BLaER1 treated with 17β-estradiol and CSF1 and Interleukin-3, amounts not matched to agents 10 nM and 100 nM (cell line): ENCODE results near the gene R3HDM4.

ENCODE experiments used
- H3K27ac ChIP-seq, 11 experiments: shearing (Covaris generic); formaldehyde crosslinking; 2 replicates each; pipeline ENCODE4 v1.8.1; 2022
- H3K27me3 ChIP-seq, 11 experiments: shearing (Covaris generic); formaldehyde crosslinking; 2 replicates each; pipeline ENCODE4 v1.8.1; 2022
- H3K36me3 ChIP-seq, 11 experiments: shearing (Covaris generic); formaldehyde crosslinking; 2 replicates each; pipeline ENCODE4 v1.8.1; 2022
- H3K4me1 ChIP-seq, 10 experiments: shearing (Covaris generic); formaldehyde crosslinking; 2 replicates each; pipeline ENCODE4 v1.8.1; 2022
- H3K4me2 ChIP-seq, 11 experiments: shearing (Covaris generic); formaldehyde crosslinking; 2 replicates each; pipeline ENCODE4 v1.8.1; 2022
- H3K4me3 ChIP-seq, 10 experiments: shearing (Covaris generic); formaldehyde crosslinking; 2 replicates each; pipeline ENCODE4 v1.8.1; 2022
- H3K9ac ChIP-seq, 11 experiments: shearing (Covaris generic); formaldehyde crosslinking; 2 replicates each; pipeline ENCODE4 v1.8.1; 2022
- H3K9me3 ChIP-seq, 11 experiments: shearing (Covaris generic); formaldehyde crosslinking; replicated peaks in 1 of 11; 2 replicates each; pipeline ENCODE4 v1.8.1; 2022
- H4K20me1 ChIP-seq, 11 experiments: shearing (Covaris generic); formaldehyde crosslinking; 2 replicates each; pipeline ENCODE4 v1.8.1; 2022
- Cebpa-rat ChIP-seq, 11 experiments: shearing (Covaris generic); IDR thresholded peaks; 2 replicates each; pipeline ENCODE4 v1.8.1; 2022

Gene R3HDM4

DNA sequence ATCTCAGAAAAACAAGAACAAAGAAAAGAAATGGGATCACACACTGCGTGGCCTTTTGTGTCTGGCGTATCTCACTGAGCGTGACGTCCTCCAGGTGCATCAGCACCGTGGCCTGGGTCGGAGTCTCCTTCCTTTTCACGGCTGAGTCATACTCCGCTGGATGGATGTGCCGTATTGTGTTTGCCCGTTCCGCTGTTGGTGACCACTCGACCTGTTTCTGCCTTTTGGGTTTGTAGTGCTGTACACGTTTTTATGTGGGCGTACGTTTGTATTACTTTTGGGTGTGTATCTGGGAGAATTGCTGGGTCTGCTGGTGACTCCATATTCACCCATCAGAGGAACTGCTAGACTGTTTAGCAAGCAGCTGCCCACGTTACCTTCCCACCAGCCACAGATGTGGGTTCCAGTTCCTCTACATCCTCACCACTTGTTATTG, 24.3 kb upstream of the R3HDM4 start:
- peaks cover 95 to 100% (median 99%) of the 10 kb centered on the region in 11 experiments for H4K20me1 ChIP-seq

GRCh38 chr19:936175-936546, 23.1 kb upstream of the R3HDM4 start:
- Histone ChIP-seq H3K4me3 (no peak overlapping the region), H3K36me3 (peaks cover 32 to 88% (median 56%) of the 10 kb centered on the region in 11 experiments), H3K4me2 (peak overlapping the region in 3 of 11 experiments; percentile 22 to 96 (median 94); a peak in 5 of 22 replicates), H4K20me1 (peaks cover 94 to 100% (median 97%) of the 10 kb centered on the region in 11 experiments), H3K9ac (no peak overlapping the region), H3K27ac (no peak overlapping the region), H3K27me3 (no peaks in the 10 kb centered on the region), H3K9me3 (peaks cover 0 to 10% (median 6%) of the 10 kb centered on the region in 11 experiments; a peak in 12 of 22 replicates), H3K4me1 (peaks cover 68 to 100% (median 85%) of the 10 kb centered on the region in 10 experiments)
- no peak for TF ChIP-seq Cebpa-rat (IDR thresholded peaks at IDR 0.05)

More for the DNA sequence above, 24.3 kb upstream of the R3HDM4 start:
- Histone ChIP-seq H3K4me2 (peak overlapping the region in 7 of 11 experiments; percentile 18 to 96 (median 40); a peak in 12 of 22 replicates), H3K4me3 (no peak overlapping the region), H3K36me3 (peaks cover 26 to 84% (median 53%) of the 10 kb centered on the region in 11 experiments), H3K9me3 (peaks cover 0 to 10% (median 6%) of the 10 kb centered on the region in 11 experiments; a peak in 12 of 22 replicates), H3K27me3 (no peaks in the 10 kb centered on the region), H3K27ac (peak overlapping the region in 1 of 11 experiments; percentile 5; a peak in 1 of 22 replicates), H3K9ac (no peak overlapping the region), H3K4me1 (peaks cover 73 to 100% (median 88%) of the 10 kb centered on the region in 10 experiments)
- TF ChIP-seq Cebpa-rat (IDR thresholded peaks at IDR 0.05): no peak

DNA sequence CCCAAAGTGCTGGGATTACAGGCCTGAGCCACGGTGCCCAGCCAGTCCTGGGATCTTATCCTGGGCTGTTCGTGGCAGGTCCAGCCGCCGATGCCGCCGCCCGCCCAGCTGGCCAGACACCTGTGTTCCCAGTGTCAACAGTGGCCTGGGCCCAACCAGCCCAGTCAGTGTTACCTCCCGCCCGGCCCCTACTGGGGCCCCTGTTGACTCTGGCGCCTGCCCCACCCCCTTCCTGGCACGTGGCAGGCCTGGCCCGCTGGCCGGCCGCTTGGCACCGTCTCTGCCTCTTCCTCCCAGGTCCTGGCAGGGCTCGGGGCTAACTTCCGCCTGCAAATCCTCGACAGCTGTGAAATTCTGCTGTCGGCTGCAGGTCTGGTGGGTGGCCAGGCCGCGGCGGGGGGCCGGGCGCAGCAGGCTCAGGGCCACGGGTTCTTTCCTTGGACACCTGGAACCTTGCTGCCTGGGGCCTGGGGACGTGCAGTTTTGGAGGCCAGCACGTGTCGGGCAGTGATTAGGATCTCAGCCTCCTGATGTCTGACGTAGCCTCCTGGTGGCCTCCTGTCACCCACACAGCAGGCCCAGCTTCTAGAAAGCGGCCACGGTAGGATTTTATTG, 22.0 kb upstream of the R3HDM4 start:
- Histone ChIP-seq H4K20me1 (peaks cover 86 to 99% (median 93%) of the 10 kb centered on the region in 11 experiments), H3K4me1 (peaks cover 57 to 97% (median 73%) of the 10 kb centered on the region in 10 experiments), H3K9me3 (peaks cover 0 to 10% (median 6%) of the 10 kb centered on the region in 11 experiments; a peak in 12 of 22 replicates), H3K27me3 (no peaks in the 10 kb centered on the region), H3K27ac (peak overlapping the region in 9 of 11 experiments; percentile 7 to 68 (median 46); a peak in 12 of 22 replicates), H3K4me3 (peak overlapping the region in 2 of 10 experiments; percentile 15 to 53; a peak in 2 of 20 replicates), H3K9ac (peak overlapping the region in 10 of 11 experiments; percentile 25 to 68 (median 44); a peak in 15 of 22 replicates), H3K4me2 (peak overlapping the region; percentile 80 to 99 (median 94)), H3K36me3 (peaks cover 34 to 98% (median 65%) of the 10 kb centered on the region in 11 experiments)
- no peak for TF ChIP-seq Cebpa-rat (IDR thresholded peaks at IDR 0.05)

DNA sequence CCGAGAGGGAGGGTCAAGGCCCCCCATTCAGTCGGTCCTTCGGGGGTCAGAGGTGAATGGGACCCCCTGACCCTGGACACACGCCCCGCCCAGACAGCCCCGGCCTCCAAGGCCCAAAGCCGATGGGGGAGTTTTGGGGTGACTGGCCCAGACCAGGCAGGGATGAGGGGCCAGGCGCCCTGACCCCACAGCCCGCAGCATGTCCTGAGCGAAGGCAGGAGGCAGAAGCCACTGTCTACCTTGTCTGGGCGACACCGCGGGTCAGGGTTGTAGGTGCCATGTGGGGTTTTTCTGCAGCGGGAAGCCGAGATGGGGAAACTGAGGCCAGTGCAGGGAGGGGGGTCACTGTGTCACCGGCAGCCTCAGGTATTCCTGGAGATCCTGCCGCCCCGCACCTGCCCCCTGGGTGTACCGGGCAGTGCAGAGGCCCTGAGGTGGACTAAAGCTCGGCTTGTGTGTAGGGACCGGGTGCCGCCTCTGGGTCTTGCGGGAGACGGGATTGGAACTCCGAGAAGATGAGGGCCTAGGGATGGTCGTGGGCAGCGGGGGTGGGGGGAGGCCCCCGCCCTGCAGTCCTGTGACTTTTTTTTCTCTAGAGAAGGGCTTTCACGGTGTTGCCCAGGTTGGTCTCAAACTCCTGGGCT, 21.3 kb upstream of the R3HDM4 start:
- TF ChIP-seq Cebpa-rat (IDR thresholded peaks at IDR 0.05): no peak
- peak overlapping the region in 10 of 11 experiments; percentile 25 to 68 (median 48); a peak in 17 of 22 replicates for H3K9ac ChIP-seq
- no peaks in the 10 kb centered on the region for H3K27me3 ChIP-seq
- peaks cover 80 to 99% (median 91%) of the 10 kb centered on the region in 11 experiments for H4K20me1 ChIP-seq
- H3K36me3 ChIP-seq: peaks cover 40 to 98% (median 65%) of the 10 kb centered on the region in 11 experiments
- peak overlapping the region; percentile 80 to 99 (median 94) for H3K4me2 ChIP-seq
- peak overlapping the region in 9 of 11 experiments; percentile 7 to 68 (median 46); a peak in 9 of 22 replicates for H3K27ac ChIP-seq
- peaks cover 0 to 10% (median 6%) of the 10 kb centered on the region in 11 experiments; a peak in 12 of 22 replicates for H3K9me3 ChIP-seq
- peaks cover 50 to 96% (median 68%) of the 10 kb centered on the region in 10 experiments for H3K4me1 ChIP-seq
- peak overlapping the region in 2 of 10 experiments; percentile 45 to 53; a peak in 3 of 20 replicates for H3K4me3 ChIP-seq

DNA sequence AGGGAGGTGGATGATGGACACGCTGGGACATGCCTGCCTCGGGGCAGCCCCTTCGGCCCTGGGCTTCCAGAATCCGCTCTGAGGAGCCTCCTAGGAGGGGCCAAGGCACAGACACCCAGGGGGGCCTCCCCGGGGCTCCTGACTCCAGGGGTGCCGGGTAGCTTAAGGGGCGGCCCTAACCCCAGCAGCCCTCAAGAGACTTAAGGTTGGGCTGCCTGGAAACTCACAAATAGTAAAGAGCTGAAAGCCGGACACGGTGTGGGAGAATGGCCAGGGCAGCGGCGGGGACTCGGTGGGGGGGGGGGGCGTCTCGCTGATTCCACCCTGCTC, 20.5 kb upstream of the R3HDM4 start:
- Histone ChIP-seq H3K27ac (peak overlapping the region; percentile 32 to 68 (median 55); a peak in 19 of 22 replicates), H3K27me3 (no peaks in the 10 kb centered on the region), H3K4me3 (peak overlapping the region in 9 of 10 experiments; percentile 4 to 59 (median 44); a peak in 15 of 20 replicates), H3K36me3 (peaks cover 43 to 97% (median 64%) of the 10 kb centered on the region in 11 experiments), H3K4me1 (peaks cover 46 to 93% (median 66%) of the 10 kb centered on the region in 10 experiments), H3K9ac (peak overlapping the region; percentile 48 to 68 (median 59); a peak in 20 of 22 replicates), H3K4me2 (peak overlapping the region; percentile 80 to 99 (median 94)), H4K20me1 (peaks cover 77 to 97% (median 88%) of the 10 kb centered on the region in 11 experiments), H3K9me3 (peaks cover 0 to 10% (median 6%) of the 10 kb centered on the region in 11 experiments; a peak in 12 of 22 replicates)
- no peak for TF ChIP-seq Cebpa-rat (IDR thresholded peaks at IDR 0.05)

DNA sequence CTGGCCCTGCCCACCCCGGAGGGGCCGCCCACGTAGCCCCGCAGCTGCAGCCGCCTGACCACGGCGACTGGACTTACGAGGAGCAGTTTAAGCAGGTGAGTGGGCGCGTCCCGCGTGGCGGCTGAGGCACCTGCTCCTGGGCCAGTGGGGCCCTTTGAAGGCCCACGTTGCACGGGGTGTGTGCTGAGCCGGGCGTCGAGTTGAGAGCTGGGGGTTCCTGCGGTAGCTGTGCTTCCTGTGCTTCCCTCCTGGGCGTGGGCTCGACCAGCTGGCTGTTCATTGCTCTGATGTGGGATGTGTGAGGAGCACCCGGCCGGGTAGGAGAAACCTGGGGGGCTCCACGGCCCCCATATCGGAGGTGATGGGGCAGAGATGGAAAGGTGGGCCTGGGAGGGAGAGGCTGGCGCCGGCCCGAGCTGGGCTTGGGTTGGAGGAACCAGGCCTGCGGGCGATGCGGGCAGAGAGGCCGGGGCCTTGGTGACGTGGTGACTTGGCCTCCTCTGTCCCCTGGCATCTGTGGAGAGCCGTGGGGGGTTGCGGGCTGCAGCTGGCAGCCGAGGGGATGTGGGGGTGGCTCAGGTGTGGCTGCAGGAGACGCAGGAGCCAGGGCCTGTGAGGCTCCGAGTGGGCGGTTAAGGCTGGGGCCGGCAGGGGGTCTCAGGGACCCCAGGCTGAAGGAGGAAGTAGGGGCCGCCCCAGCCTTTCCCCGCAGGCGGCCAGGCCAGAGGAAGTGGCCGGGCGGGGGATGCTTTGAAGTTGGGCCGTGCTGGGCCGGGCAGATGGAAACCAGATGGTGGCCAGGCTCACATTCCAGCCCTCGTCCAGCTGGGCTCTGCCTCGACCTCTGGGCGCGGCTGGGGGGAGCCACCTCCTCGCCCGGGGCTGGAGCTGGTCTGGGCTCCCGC, 19.9 kb upstream of the R3HDM4 start:
- Histone ChIP-seq H3K9me3 (peaks cover 0 to 10% (median 6%) of the 10 kb centered on the region in 11 experiments; a peak in 12 of 22 replicates), H3K9ac (peak overlapping the region; percentile 48 to 68 (median 59); a peak in 21 of 22 replicates), H3K4me1 (peaks cover 47 to 93% (median 66%) of the 10 kb centered on the region in 10 experiments), H3K27ac (peak overlapping the region; percentile 32 to 68 (median 55); a peak in 20 of 22 replicates), H3K27me3 (no peaks in the 10 kb centered on the region), H3K4me3 (peak overlapping the region; percentile 4 to 59 (median 40); a peak in 17 of 20 replicates), H3K4me2 (peak overlapping the region; percentile 80 to 99 (median 94)), H4K20me1 (peaks cover 75 to 96% (median 88%) of the 10 kb centered on the region in 11 experiments), H3K36me3 (peaks cover 43 to 95% (median 66%) of the 10 kb centered on the region in 11 experiments)
- no peak for TF ChIP-seq Cebpa-rat (IDR thresholded peaks at IDR 0.05)

DNA sequence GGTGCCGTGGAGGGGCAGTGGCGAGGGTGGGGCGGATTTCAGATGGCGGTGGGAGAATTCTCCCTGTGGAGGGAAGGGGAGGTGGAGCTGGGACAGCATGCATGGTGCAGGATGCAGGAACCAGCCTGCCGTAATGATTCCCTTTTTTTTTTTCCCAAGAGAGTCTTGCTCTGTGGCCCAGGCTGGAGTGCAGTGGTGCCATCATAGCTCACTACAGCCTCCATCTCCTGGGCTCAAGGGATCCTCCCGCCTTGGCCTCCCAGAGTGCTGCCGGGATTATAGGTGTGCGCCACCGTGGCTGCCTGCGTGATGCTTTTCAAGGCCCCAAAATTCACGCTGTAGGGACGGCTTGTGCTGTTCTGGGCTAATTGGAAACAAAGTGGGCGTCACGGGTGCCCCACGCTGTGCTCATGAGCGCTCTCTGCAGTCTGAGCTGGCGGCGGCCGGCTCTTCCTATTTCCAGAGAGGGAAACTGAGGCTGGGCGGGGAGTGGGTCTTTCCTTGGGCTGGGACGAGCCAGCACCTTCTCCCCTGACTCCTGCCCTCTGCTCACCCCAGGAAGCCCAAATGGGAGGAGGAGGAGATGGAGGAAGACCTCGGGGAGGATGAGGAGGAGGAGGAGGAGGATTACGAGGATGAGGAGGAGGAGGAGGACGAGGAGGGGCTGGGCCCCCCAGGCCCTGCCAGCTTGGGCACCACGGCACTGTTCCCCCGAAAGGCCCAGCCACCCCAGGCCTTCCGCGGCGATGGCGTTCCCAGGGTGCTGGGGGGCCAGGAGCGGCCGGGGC, 19.0 kb upstream of the R3HDM4 start:
- no peaks in the 10 kb centered on the region for H3K27me3 ChIP-seq
- H3K4me1 ChIP-seq: peaks cover 54 to 86% (median 66%) of the 10 kb centered on the region in 10 experiments
- peaks cover 0 to 5% (median 2%) of the 10 kb centered on the region in 11 experiments; a peak in 12 of 22 replicates for H3K9me3 ChIP-seq
- H3K9ac ChIP-seq: peak overlapping the region; percentile 48 to 68 (median 59); a peak in 20 of 22 replicates
- H3K27ac ChIP-seq: peak overlapping the region in 10 of 11 experiments; percentile 32 to 68 (median 56); a peak in 19 of 22 replicates
- peak overlapping the region in 9 of 10 experiments; percentile 28 to 59 (median 37); a peak in 13 of 20 replicates for H3K4me3 ChIP-seq
- TF ChIP-seq Cebpa-rat (IDR thresholded peaks at IDR 0.05): no peak
- H4K20me1 ChIP-seq: peaks cover 66 to 89% (median 83%) of the 10 kb centered on the region in 11 experiments
- H3K4me2 ChIP-seq: peak overlapping the region; percentile 80 to 99 (median 94)
- peaks cover 38 to 86% (median 61%) of the 10 kb centered on the region in 11 experiments for H3K36me3 ChIP-seq
